Measurements from ENCODE around the gene HSFX2. TPM values are rescaled to one million over a fixed set of nuclear protein-coding genes. Genes with fewer than 3 reads are reported as not detected.
"Not testable (repeated sequence)": the region's sequence is repeated elsewhere in the genome, so short reads cannot be mapped to it uniquely, and the experiment has no call there.

The HSFX2 gene
- total RNA-seq, 1 experiment from 2014 or later, result not detected

DNA sequence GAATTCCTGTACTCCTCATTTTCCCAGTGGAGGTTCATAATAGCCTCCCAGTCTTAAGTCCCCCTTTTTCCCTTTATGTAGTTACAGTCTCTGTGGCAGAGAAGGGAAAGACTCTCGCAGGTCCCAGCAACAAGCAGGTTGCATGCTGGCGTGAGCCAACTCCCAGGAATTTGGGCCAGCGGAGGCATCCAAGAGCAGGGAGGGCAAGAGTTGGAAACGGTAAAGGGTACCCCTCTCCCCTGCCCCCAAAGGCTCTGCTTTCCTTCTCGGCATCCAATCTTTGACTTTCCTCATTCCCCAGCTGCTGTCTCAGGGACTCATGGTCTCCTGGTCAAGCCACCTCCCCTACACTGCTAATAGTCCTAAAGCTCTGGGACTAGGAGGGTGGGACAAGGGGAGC, 15.4 kb upstream of the HSFX2 start:
- H3K9me3 ChIP-seq, result no peaks in the 10 kb centered on the region
- H3K27me3 ChIP-seq, result no peaks in the 10 kb centered on the region
- no peak for DNase-seq

DNA sequence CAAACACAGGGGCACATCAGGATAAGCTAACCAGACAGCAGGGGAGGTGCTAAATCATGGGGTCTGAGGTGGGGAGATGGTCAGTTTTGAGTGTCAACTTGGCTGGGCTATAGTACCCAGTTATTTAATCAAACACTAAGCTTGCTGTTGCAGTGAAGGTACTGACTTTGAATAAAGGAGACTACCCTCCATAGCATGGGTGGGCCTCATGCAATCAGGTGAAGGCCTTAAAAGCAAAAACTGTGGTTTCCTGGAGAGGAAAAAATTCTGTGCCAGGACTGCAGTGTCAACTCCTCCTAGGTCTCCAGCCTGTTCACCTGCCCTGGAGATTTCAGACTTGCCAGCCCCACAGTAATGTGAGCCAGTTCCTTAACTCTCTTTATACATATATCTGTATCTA, 12.6 kb upstream of the HSFX2 start:
- no peak overlapping the region for H3K4me3 ChIP-seq
- no peaks in the 10 kb centered on the region for H3K9me3 ChIP-seq
- no peaks in the 10 kb centered on the region for H3K36me3 ChIP-seq
- H3K27me3 ChIP-seq, result no peaks in the 10 kb centered on the region
- DNase-seq, result no peak

More for the DNA sequence above, 15.4 kb upstream of the HSFX2 start:
- Histone ChIP-seq H3K4me3 (no peak overlapping the region), H3K36me3 (no peaks in the 10 kb centered on the region)

DNA sequence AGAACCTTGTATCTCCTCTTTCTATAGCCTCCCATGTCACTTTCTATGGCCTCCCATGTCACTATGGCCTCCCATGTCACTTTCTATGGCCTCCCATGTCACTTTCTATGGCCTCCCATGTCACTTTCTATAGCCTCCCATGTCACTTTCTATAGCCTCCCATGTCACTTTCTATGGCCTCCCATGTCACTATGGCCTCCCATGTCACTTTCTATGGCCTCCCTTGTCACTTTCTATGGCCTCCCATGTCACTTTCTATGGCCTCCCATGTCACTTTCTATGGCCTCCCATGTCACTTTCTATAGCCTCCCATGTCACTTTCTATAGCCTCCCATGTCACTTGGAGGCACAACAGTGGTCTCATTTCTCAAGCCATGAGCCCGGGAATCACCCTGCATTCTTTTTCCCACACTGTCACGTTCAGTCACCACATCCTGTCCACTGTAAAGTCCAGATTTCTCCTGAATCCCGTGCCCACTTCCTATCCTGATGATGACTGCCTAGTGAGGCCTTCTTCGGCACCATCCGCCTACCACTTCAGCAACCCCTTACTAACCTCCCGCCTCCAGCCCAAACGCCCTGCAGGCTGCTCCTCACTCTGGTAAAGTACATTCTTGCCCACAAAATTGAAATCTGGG, 10.3 kb upstream of the HSFX2 start:
- not testable (repeated sequence) for H3K36me3 ChIP-seq, H3K27me3 ChIP-seq, H3K4me3 ChIP-seq, H3K9me3 ChIP-seq, DNase-seq

DNA sequence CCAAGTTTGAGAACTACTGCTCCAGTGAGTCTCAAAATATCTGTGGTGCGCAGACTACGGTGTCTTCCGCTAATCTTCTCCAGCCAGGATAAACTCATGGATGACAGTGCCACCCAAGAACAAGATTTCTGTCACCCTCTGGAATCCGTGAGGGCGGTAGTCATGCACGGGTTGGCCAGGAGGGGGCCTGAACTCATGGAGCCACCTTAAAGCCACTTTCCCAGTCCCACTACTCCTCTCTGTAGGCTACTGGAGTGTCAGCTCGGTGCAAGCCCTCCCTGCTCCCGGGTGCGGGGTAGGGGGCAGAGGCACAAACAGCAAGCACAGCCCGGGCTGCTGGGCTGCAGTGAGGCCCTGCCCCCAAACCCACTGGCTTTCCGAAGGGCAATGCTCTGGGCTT, 3.5 kb upstream of the HSFX2 start:
- not testable (repeated sequence) for H3K4me3 ChIP-seq, H3K27me3 ChIP-seq, H3K9me3 ChIP-seq, DNase-seq, H3K36me3 ChIP-seq

DNA sequence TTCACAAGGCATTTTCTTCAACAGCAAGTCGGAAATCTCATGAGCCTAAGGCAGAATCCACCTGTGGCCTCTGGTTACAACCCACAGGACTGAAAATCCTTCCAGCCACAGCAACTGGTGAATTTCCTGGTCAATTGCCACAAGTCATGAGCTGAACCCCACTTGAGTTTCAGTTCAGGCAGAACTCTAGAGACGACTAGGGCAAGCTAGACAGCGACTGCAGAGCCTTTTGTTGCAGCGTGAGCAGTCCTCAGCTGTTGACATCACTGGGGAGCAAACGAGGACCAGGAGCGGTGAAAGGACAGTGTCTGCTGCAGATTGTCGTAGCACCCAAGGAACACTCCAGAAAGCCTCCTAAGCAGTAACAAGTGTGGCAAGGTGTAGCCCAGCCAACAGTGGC, 829 bp upstream of the HSFX2 start:
- not testable (repeated sequence) for H3K36me3 ChIP-seq, H3K27me3 ChIP-seq, DNase-seq, H3K4me3 ChIP-seq, H3K9me3 ChIP-seq

DNA sequence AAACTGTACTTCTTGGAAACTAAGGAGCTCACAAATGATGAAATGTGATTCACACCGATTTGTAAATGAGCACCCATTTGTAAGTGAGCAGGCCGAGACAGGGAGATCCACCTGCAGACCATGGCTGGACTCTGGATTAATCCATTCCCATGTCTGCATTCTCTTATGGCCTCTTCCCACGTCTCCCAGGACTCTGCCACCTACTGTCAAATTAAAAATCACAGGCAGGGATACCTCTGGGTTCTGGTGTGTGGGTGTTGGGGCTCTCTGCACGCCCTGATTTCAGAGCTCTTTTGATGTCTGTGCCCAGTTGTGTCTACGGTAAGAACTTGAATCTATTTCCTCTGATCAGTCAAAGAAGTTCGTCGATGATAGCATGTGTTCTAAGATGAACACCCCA, 4.1 kb downstream of the HSFX2 start:
- H3K27me3 ChIP-seq, H3K9me3 ChIP-seq, DNase-seq: not testable (repeated sequence)

DNA sequence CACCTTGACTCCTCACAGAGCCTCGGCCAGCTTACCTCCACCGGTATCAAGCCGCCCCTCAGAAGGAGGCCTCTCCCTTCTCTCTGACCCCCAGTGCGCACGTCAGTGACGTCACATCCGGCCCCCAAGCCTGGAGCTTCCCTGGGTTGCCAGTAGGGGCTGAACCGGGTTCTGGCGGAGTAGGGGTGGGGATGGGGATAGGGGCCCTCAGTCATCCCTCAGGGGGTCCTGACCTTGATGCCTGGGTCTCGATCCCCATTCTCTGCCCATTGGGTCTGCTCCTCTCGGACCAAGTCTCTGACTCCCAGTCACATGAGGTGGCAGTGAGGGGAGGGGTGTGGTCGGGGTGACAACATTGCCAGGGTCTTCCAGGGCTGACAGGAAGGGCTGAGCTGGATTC, 7.8 kb downstream of the HSFX2 start, which contains the start of gene MAGEA9B:
Gene MAGEA9B, minus strand, starts transcription at position 101 of the 400 bp plus-strand sequence. CDS start 4,280 bp downstream, outside the sequence.
- not testable (repeated sequence) for H3K27me3 ChIP-seq, H3K9me3 ChIP-seq, H3K36me3 ChIP-seq, H3K4me3 ChIP-seq, DNase-seq

More for the DNA sequence above, 4.1 kb downstream of the HSFX2 start:
- H3K36me3 ChIP-seq, H3K4me3 ChIP-seq: not testable (repeated sequence)

DNA sequence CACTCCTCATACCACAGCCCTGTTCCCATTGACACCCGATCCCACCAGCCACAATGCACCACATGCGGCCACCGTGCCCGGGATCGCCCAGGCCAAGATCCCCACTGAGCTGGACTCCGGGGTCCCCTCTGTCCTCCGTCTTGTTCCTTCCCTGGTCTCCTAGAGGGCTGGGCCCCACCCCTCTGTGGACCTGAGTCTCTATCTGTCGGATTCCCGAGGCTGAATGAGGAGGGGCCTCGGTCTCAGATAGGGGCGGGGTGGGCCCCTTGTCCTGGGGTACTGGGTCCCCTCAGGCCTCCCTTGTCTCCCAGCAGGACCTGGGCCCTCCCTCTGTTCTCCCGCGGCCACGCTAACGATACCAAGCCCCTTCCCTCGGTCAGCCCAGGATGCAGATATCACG, 9.5 kb downstream of the HSFX2 start:
- H3K9me3 ChIP-seq, H3K36me3 ChIP-seq, H3K4me3 ChIP-seq, H3K27me3 ChIP-seq, DNase-seq: not testable (repeated sequence)

DNA sequence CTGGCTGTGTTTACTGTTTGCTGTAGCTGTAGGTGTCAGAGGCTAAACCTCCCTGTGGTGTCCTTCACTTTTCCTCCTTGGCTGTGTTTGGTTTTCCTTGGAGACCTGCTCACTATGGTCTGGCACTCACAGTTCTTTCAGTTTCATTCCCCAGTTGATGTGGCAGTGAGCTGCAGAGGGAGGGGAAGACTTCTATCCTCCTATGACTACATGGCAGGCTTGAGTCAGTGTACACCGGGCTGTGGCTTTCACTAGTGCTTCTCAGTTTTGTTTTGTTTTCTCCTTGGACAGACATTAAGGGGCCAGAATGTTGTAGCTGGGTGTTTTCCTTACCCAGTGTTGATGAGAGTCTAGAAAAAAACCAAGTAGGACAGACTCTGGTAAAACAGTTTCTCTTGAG, 21.7 kb downstream of the HSFX2 start:
- H3K27me3 ChIP-seq, H3K4me3 ChIP-seq, H3K9me3 ChIP-seq, DNase-seq, H3K36me3 ChIP-seq: not testable (repeated sequence)

DNA sequence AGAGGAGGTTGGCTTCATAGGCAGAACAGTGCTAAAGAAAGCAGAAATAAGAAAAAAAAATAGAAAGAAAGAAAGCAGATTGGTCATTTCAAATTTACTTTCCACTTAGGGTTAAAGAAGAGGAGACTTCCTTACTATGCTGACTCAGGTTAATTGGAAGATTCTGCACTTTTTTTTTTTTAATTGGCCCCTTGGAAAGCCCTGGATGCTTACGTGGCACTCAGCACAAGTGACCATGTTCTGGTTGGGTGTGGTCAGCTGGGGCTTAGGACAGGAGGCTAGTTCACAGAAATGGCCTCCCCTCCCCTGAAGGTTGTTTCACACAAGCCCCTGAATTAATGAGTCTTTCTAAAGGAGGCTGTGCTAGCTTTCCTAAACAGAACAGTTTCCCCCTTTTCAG, 22.4 kb downstream of the HSFX2 start:
- no peak for DNase-seq
- no peaks in the 10 kb centered on the region for H3K9me3 ChIP-seq
- no peak overlapping the region for H3K4me3 ChIP-seq
- H3K27me3 ChIP-seq, result no peaks in the 10 kb centered on the region
- no peaks in the 10 kb centered on the region for H3K36me3 ChIP-seq

DNA sequence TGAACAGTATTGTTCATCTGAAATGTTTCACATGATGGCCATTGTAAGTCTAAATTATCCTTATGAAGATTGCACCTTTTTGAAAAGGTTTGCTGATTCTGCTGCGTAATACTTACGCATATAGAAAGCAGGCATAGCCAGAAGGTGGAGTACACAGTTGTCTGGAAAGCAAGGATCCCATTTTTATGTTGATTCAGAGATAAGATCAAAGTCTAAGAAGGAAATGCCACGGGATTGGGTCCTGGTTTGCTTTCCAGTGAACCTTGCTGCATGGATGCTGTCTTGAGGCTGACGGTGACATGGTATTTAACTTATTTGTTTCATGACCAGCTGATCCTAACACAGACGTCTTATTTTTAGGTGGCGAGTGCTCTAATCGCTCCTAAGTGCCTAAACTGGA, 23.3 kb downstream of the HSFX2 start:
- H3K27me3 ChIP-seq, result no peaks in the 10 kb centered on the region

DNA sequence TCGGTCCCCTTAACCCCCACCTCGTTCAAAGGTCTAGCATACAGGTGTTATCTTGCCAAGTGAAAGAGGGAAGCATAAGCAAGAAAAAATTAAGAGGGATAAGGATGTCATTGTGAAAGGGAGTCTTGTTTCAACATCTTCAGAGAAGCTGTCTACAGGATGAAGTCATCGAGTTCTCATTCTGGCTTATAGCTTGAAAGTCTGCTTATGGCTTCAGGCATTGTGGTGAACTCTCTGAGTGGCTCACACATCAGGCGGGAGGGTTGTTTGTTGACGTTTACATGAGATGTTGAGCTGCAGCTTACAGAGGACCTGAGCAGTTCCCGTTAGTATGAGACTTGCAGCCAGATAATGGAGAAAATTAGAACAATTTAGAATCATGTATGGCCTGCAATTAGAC, 24.4 kb downstream of the HSFX2 start:
- Histone ChIP-seq H3K9me3 (no peaks in the 10 kb centered on the region), H3K36me3 (no peaks in the 10 kb centered on the region), H3K27me3 (no peaks in the 10 kb centered on the region), H3K4me3 (no peak overlapping the region)
- DNase-seq, result no peak

More for the DNA sequence above, 23.3 kb downstream of the HSFX2 start:
- no peak for DNase-seq
- no peaks in the 10 kb centered on the region for H3K9me3 ChIP-seq
- no peaks in the 10 kb centered on the region for H3K36me3 ChIP-seq
- H3K4me3 ChIP-seq, result no peak overlapping the region

DNA sequence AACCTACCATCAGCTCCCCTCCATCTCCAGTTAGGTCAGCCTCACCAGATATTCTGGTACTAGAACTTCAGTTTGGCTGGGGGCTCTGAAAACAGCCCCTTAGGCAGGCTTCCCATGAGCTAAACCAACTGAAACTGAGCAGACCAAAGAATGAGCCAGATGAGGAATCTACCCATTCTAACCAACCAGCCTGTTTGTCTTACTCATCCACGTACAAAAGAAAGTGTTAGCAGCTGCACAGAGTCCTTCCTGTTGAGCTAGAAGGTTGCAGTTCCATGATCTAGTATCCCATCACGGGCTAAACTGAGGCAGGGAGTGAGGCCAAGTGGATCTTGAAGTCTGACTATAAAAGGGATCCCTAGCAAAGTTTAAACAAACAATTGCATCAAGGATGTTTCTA, 25.3 kb downstream of the HSFX2 start:
- Histone ChIP-seq H3K4me3 (no peak overlapping the region), H3K36me3 (no peaks in the 10 kb centered on the region), H3K27me3 (no peaks in the 10 kb centered on the region)

DNA sequence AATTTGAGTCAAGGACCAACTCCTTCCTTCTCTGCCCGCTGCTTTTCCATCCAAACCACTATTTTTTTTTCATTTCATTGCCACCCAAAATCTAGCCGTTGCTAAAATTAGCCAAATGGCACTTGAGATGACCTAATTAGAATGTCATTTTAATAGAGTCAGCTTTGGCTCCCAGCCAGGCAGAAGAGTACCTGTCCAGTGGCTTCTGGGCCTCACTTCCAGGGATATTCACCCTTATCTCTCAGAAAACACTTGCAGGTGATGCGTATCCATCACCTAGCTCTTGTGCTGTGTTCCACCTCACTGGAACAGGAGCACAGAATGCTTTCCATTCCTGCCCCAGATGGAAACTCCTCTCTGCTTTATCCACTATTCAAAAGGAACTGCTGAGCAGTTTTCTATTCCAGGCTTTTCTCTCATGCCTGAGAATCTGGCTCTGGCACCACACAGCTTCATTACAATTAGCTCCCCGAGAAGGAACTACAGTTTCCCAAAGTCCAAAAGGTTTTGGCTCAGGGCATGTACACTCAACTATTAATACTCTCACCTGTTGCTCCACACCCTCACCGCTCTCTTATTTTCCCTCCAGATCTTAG, 26.3 kb downstream of the HSFX2 start:
- no peaks in the 10 kb centered on the region for H3K27me3 ChIP-seq
- H3K36me3 ChIP-seq, result no peaks in the 10 kb centered on the region
- H3K9me3 ChIP-seq, result no peaks in the 10 kb centered on the region
- DNase-seq, result no peak
- H3K4me3 ChIP-seq, result no peak overlapping the region

More for the DNA sequence above, 25.3 kb downstream of the HSFX2 start:
- no peak for DNase-seq
- H3K9me3 ChIP-seq, result no peaks in the 10 kb centered on the region

DNA sequence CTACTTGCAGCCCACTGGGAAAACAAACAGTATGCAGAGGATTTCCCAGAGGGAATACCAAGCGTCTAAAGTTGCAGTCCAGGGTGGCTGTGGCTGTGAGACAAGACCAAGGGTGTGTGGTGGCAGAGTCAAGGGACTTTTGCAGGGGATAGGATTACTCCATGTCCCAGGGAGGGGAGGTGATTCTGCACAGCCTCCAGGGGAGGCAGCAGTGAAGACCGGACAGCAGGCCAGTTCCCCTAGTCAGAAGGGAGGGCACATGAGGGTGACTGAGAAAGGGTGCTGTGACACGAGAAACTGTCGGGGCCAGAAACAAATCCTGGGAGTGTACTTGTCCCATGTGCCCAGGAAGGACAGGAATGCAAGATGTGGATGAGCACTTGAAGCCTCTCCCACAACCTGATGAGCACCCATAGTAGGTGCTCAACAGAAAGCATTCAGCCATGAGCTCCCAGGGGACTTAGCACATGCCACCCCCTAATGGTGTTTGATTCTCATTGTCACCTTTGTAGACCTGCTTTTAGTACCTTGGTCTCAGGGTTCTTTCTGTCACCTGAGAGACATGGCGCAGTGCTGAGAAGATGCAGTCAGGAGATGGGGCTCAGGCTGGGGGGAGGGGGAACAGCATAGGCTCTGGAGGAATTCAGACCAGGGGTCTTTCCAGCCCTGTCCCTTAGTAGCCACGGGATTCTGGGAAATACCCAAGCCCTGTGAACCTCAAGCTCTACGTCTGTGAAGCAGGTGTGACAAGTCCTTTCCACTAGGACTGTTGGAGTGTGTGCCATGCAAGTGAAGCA, 27.3 kb downstream of the HSFX2 start:
- H3K36me3 ChIP-seq, result no peaks in the 10 kb centered on the region
- H3K4me3 ChIP-seq, result no peak overlapping the region
- DNase-seq, result no peak
- no peaks in the 10 kb centered on the region for H3K9me3 ChIP-seq
- no peaks in the 10 kb centered on the region for H3K27me3 ChIP-seq

DNA sequence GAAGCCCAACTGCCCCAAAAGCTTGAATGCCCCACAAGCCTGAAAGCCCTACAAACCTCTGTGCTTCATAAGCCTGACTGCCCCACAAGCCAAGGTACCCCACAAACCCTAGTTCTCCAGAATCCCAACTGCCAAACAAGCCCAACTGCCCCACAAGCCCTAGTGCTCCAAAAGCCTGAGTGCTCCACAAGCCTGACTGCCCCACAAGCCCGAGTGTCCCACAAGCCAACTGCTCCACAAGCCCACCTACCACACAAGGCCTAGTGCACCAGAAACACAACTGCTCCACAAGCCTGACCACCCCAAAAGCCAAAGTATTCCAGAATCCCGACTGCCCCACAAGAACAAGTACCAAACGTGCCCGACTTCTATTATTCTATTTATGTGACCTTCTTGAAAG, 31.8 kb downstream of the HSFX2 start:
- H3K27me3 ChIP-seq, result no peaks in the 10 kb centered on the region
- DNase-seq, result no peak

DNA sequence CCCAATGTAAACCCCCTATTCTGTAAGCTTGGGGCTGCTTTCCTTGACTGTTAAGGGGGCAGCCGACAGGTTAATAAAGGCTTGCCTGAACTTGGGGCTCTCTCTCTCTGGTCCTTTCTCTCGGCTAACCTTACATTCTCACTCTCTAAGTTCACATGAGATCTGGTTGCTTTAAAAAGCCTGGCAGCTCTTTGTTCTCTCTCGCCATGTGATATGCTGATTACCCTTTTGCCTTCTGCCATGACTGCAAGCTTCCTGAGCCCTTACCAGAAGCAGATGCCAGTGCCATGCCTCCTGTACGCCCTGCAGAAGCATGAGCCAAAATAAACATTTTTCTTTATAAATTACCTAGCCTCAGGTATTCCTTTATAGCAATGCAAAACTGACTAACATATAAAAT, 39.9 kb downstream of the HSFX2 start:
- H3K4me3 ChIP-seq, H3K9me3 ChIP-seq, H3K36me3 ChIP-seq, H3K27me3 ChIP-seq, DNase-seq: not testable (repeated sequence)

More for the DNA sequence above, 31.8 kb downstream of the HSFX2 start:
- H3K36me3 ChIP-seq, result no peaks in the 10 kb centered on the region
- H3K9me3 ChIP-seq, result no peaks in the 10 kb centered on the region
- H3K4me3 ChIP-seq, result no peak overlapping the region

DNA sequence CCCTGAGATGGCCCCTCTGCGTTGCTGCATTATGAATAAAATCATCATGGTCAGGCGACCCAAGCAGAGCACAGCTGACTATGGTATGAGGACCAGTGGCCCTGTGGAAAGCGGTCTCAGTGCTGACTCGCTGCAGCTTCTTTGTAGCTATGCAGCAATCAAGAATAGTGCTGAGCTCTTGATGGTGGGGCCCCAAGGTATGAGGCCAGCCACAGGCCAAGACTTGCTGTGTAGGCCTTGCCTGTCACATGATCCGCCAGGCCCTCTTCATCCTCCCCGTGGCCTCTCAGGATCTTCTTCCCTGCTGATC, 43.2 kb downstream of the HSFX2 start:
- not testable (repeated sequence) for H3K27me3 ChIP-seq, DNase-seq, H3K36me3 ChIP-seq, H3K9me3 ChIP-seq, H3K4me3 ChIP-seq
